Spleen (tissue), 11 donors: ENCODE measurements around the gene GPR89B. TPM values are rescaled to one million over a fixed set of nuclear protein-coding genes. Genes with fewer than 3 reads are reported as not detected.
"Not testable (repeated sequence)": the region's sequence is repeated elsewhere in the genome, so short reads cannot be mapped to it uniquely, and the experiment has no call there.

Experiments used
- DNase-seq: peaks from one replicate; pipeline ENCODE4 v3.0.0-alpha.2; 2020
- H3K27ac ChIP-seq, 8 donors: fragments of 200-600 bp; sonication (generic) in 7 of 8; 1 replicate in 4 of 8; 2 replicates in 4 of 8; pipeline versions ENCODE4 v1.5.0 to v1.8.0; 2016 to 2021; ENCODE audit warnings: inconsistent platforms in 4 of 8, mild to moderate bottlenecking in 4 of 8, moderate library complexity in 1 of 8
- H3K27me3 ChIP-seq, 7 donors: fragments of 200-600 bp; sonication (generic) in 6 of 7; replicated peaks in 1 of 7; 1 replicate in 4 of 7; 2 replicates in 3 of 7; pipeline versions ENCODE4 v1.5.0 to v1.8.0; 2016 to 2021; ENCODE audit warnings: inconsistent platforms in 3 of 7, mild to moderate bottlenecking in 1 of 7
- H3K36me3 ChIP-seq, 6 donors: fragments of 200-600 bp; sonication (generic) in 5 of 6; 1 replicate in 4 of 6; 2 replicates in 2 of 6; pipeline versions ENCODE4 v1.5.0 to v1.8.0; 2016 to 2021; ENCODE audit warnings: inconsistent platforms in 2 of 6
- H3K4me1 ChIP-seq, 6 donors: fragments of 200-600 bp; sonication (generic) in 5 of 6; 1 replicate in 3 of 6; 2 replicates in 3 of 6; pipeline versions ENCODE4 v1.5.0 to v1.8.0; 2016 to 2021; ENCODE audit warnings: inconsistent platforms in 3 of 6
- H3K4me3 ChIP-seq, 8 donors: fragments of 200-600 bp; sonication (generic) in 7 of 8; 1 replicate in 4 of 8; 2 replicates in 4 of 8; pipeline versions ENCODE4 v1.5.0 to v1.8.0; 2016 to 2021; ENCODE audit warnings: inconsistent platforms in 4 of 8, mild to moderate bottlenecking in 4 of 8, moderate library complexity in 2 of 8
- H3K9me3 ChIP-seq, 8 donors: fragments of 200-600 bp; sonication (generic) in 7 of 8; 1 replicate in 4 of 8; 2 replicates in 4 of 8; pipeline versions ENCODE4 v1.5.0 to v1.8.0; 2016 to 2021; ENCODE audit warnings: inconsistent platforms in 4 of 8
- POLR2A ChIP-seq, 3 donors: fragments of 450-650 bp; IDR thresholded peaks; one replicate each; pipeline ENCODE4 v1.5.1; 2017; ENCODE audit warnings: antibody characterized with exemption in 3 of 3, mild to moderate bottlenecking in 1 of 3
- POLR2AphosphoS5 ChIP-seq, 3 donors: sonication (generic); formaldehyde crosslinking; IDR thresholded peaks; one replicate each; pipeline ENCODE4 v1.5.1; 2017; ENCODE audit warnings: antibody characterized with exemption in 3 of 3
- WGBS, 5 donors: extraction: QIAGEN DNeasy Blood & Tissue Kit in 3 of 5; methylation state at CpG; one replicate each; pipeline versions ENCODE4 v1.1.5 to v1.1.7; 2013 to 2018; 5-methylcytosine and 5-hydroxymethylcytosine counted together
- intact Hi-C: fragments of 100-400 bp; cut with DNase I; formaldehyde crosslinking; loops from one replicate; pipeline ENCODE4 v1.15.0; 2023; ENCODE audit warnings: low total_unique reads
- polyA plus RNA-seq, 3 donors: library from polyadenylated mRNA; stranded (reverse); fragments of 200-250 nt; gene quantifications; one replicate each; pipeline ENCODE4 v1.2.1, GENCODE V29; 2013
- total RNA-seq, 7 donors: library from RNA; depleted of rRNA in 3 of 7; stranded (reverse); fragments of >200 nt in 3 of 7; fragmentation: NEBNext Ultra II Directional in 4 of 7; extraction: Animal tissue kit (Norgen Biotek cat#: 25700) in 4 of 7; gene quantifications; one replicate each; pipeline versions ENCODE4 v1.1.0 to v1.2.1, GENCODE V29; 2016 to 2021
- TF ChIP-seq, protein P1 (sequence below), 11 experiments: fragments of 200-600 bp in 7 of 11; fragments of 450-650 bp in 4 of 11; sonication (generic) in 4 of 11; IDR thresholded peaks in 8 of 11; conservative IDR thresholded peaks in 3 of 11; 1 replicate in 7 of 11; 2 replicates in 4 of 11; pipeline versions ENCODE4 v1.4.0 to v1.8.0; 2016 to 2021; ENCODE audit warnings: antibody characterized with exemption in 11 of 11, inconsistent platforms in 4 of 11, mild to moderate bottlenecking in 1 of 11
- donor health status: healthy with polysubstance abuse.
- donor health status: DM: no; HTN: no; CAD: no; lungs with moderate emphysema.
- donor health status: DM: no; HTN: no; CAD: no.
- donor health status: Bipolar disorder and iron deficiency.
- donor health status: healthy.
- donor health status: DM: no; HTN: no; CAD: no.
- donor health status: DM: yes; HTN: yes; CAD: no.

GPR89B gene
- total and polyA plus RNA-seq, 10 donors = 10.4 to 26.5 (median 15.6) TPM

GRCh38 chr1:147924813-147925212 is 3.4 kb upstream of the GPR89B start:
- Histone ChIP-seq H3K4me3 (no peak overlapping the region), H3K36me3 (no peaks in the 10 kb centered on the region), H3K27ac (no peak overlapping the region), H3K27me3 (no peaks in the 10 kb centered on the region), H3K9me3 (no peaks in the 10 kb centered on the region), H3K4me1 (peaks cover 0 to 7% (median 6%) of the 10 kb centered on the region in 6 donors)
- TF ChIP-seq, protein P1, sequence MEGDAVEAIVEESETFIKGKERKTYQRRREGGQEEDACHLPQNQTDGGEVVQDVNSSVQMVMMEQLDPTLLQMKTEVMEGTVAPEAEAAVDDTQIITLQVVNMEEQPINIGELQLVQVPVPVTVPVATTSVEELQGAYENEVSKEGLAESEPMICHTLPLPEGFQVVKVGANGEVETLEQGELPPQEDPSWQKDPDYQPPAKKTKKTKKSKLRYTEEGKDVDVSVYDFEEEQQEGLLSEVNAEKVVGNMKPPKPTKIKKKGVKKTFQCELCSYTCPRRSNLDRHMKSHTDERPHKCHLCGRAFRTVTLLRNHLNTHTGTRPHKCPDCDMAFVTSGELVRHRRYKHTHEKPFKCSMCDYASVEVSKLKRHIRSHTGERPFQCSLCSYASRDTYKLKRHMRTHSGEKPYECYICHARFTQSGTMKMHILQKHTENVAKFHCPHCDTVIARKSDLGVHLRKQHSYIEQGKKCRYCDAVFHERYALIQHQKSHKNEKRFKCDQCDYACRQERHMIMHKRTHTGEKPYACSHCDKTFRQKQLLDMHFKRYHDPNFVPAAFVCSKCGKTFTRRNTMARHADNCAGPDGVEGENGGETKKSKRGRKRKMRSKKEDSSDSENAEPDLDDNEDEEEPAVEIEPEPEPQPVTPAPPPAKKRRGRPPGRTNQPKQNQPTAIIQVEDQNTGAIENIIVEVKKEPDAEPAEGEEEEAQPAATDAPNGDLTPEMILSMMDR (IDR thresholded peaks at IDR 0.05 in 8 of 11, conservative IDR thresholded peaks at IDR 0.05 in 3 of 11) = no peak
- no peak for TF ChIP-seq POLR2AphosphoS5 (IDR thresholded peaks at IDR 0.05)
- no peak for TF ChIP-seq POLR2A (IDR thresholded peaks at IDR 0.05)
- WGBS, 5 donors = 75 to 100% (median 92%) methylated on average over 1 of the region's 1 CpG
- intact Hi-C loops = no loop called here
- no peak for DNase-seq

GRCh38 chr1:147927215-147927614 is 1.0 kb upstream of the GPR89B start:
- DNase-seq, H3K36me3 ChIP-seq, H3K27ac ChIP-seq, intact Hi-C loops, H3K4me3 ChIP-seq, H3K9me3 ChIP-seq, H3K27me3 ChIP-seq: not testable (repeated sequence)
- WGBS, 5 donors = 85 to 100% (median 89%) methylated on average over 2 to 3 of the region's 6 CpGs
- peaks cover 0 to 21% (median 12%) of the 10 kb centered on the region in 6 donors for H3K4me1 ChIP-seq

DNA sequence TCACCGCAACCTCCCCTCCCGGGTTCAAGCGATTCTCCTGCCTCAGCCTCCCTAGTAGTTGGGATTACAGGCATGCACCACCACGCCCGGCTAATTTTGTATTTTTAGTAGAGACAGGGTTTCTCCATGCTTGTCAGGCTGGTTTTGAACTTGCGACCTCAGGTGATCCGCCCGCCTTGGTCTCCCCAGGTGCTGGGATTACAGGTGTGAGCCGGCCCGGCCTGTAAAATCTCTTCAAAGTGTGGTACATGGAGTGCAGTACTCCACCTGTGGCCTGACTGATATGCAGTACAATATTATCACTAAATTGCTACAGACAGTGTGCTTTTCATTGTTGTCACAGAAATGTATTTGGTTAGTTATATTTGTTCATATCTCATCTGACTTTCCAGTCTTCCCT is 531 bp upstream of the GPR89B start:
- H3K27ac ChIP-seq, H3K9me3 ChIP-seq, H3K36me3 ChIP-seq, H3K4me3 ChIP-seq, intact Hi-C loops, H3K27me3 ChIP-seq: not testable (repeated sequence)
- peaks cover 0 to 21% (median 12%) of the 10 kb centered on the region in 6 donors for H3K4me1 ChIP-seq
- 94 to 100% (median 100%) methylated on average over 2 to 7 of the region's 10 CpGs for WGBS, 5 donors
- peak; percentile 75 for DNase-seq

DNA sequence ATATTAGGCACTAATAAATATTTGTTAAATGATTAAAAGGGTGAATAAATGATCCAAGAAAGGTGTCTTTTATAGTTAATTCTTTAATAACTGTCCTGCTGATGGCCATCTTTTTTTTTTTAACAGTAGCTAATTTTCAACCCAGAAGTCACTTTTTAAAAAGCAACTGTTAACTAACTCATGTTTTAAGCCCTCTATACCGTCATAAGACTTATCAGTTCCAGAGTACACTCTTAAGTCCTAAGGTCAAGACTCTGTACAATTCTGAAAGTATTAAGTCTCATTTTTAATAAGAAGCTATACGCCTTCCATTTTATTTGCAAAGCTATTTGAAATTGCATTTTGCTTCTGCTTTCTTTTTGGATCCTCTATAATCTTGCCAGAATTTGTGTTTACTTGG is 2.9 kb downstream of the GPR89B start:
- peaks cover 0 to 21% (median 12%) of the 10 kb centered on the region in 6 donors for H3K4me1 ChIP-seq
- H3K27me3 ChIP-seq, H3K27ac ChIP-seq, DNase-seq, H3K36me3 ChIP-seq, H3K4me3 ChIP-seq, intact Hi-C loops, H3K9me3 ChIP-seq: not testable (repeated sequence)
- 83 to 96% (median 88%) methylated on average over 2 of the region's 2 CpGs for WGBS, 5 donors

DNA sequence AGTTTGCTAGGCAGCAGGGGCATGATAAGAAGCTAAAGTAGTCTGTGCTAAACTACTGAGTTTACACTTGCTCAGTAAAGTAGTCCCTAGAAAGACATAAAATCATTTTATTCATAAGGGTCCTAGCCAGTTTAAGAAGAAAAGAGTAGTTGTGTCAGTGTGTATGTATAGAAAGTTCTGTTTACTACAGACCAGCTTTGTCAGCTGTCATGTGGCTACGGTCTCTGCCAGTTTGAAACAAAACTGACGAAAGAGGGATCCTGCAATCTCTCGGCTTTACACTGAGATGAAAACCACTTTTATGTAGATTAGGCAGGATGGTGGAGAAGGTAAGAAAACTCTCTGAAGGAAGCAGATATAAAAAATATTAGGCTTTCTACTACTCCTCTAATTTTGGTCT is 7.1 kb downstream of the GPR89B start:
- 65 to 92% (median 88%) methylated on average over 3 of the region's 3 CpGs for WGBS, 5 donors
- intact Hi-C loops, H3K9me3 ChIP-seq, H3K27me3 ChIP-seq, H3K27ac ChIP-seq, H3K4me1 ChIP-seq, DNase-seq, H3K4me3 ChIP-seq: not testable (repeated sequence)
- H3K36me3 ChIP-seq = peaks cover 0 to 20% (median 4%) of the 10 kb centered on the region in 6 donors

DNA sequence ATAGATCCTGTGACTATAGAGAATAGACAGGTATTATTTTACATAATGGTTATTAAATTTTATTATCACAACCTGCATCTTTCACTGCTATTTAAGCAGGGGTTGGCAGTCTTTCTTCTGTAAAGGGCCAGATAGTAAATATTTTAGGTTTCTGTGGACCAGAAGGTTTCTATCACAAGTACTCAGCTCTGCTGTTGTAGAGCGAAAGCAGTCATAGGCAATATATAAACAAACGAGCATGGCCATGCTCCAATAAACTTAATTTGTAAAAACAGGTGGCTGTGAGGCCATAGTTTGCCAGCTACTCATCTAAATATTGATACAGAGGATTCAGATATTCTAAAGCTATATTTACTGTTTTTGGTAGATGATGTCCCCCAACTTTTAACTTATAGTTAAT is 12.2 kb downstream of the GPR89B start:
- H3K27me3 ChIP-seq, H3K4me1 ChIP-seq, intact Hi-C loops, DNase-seq, H3K4me3 ChIP-seq, H3K9me3 ChIP-seq, H3K27ac ChIP-seq: not testable (repeated sequence)
- peaks cover 0 to 24% (median 4%) of the 10 kb centered on the region in 6 donors for H3K36me3 ChIP-seq
- WGBS, 5 donors = 91 to 93% (median 92%) methylated on average over 2 of the region's 2 CpGs

DNA sequence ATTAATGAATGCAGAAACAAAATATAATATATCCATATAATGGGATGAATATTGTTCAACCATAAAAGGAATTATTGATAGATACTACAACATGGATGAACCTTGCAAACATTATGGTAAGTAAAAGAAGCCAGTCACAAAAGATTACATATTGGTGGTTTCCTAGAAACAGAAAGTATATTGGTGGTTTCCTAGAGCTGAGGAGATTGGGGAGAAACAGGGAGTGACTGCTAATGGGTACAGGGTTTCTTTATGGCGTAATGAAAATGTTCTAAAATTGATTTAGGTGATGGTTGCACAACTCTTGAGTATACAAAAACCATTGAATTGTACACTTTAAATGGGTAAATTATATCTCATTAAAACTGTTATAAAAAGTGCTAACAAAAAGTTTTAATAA is 14.3 kb downstream of the GPR89B start:
- H3K27me3 ChIP-seq, H3K4me3 ChIP-seq, H3K4me1 ChIP-seq, H3K9me3 ChIP-seq, H3K27ac ChIP-seq, intact Hi-C loops, DNase-seq: not testable (repeated sequence)
- peaks cover 0 to 22% (median 3%) of the 10 kb centered on the region in 6 donors for H3K36me3 ChIP-seq
- no CpG with 5 or more reads among the region's 1 CpG for WGBS, 5 donors

- DNase-seq, H3K9me3 ChIP-seq, H3K4me3 ChIP-seq, H3K36me3 ChIP-seq, H3K4me1 ChIP-seq, H3K27ac ChIP-seq, intact Hi-C loops, H3K27me3 ChIP-seq: not testable (repeated sequence)
- WGBS, 5 donors = 86 to 100% (median 96%) methylated on average over 1 to 33 of the region's 35 CpGs
Observed at GRCh38 chr1:147949517-147949916, 21.3 kb downstream of the GPR89B start.

- H3K36me3 ChIP-seq, DNase-seq, H3K27ac ChIP-seq, H3K4me3 ChIP-seq, H3K27me3 ChIP-seq, H3K9me3 ChIP-seq, intact Hi-C loops, H3K4me1 ChIP-seq: not testable (repeated sequence)
- WGBS, 5 donors = 38 to 67% (median 50%) methylated on average over 1 of the region's 1 CpG
Observed at GRCh38 chr1:147958906-147959305, 30.7 kb downstream of the GPR89B start.

DNA sequence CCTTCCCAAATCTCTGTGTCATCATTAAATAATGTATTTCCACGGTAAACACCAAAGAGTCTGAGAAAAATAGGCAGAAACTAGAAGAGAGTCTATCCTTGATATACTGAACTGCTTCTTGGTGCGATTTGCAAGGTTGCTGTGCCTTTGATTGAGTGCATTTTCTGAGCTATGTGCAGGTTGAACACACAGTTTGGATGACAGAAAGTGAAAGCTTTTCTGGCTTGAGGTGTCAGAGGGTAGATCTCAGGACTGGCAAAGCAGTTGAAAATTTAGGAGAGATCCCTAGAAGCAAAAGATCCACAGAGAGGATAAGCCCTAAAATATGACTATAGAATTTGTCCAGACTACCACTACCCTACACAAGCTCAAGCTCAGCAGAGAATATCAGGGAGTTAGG is 31.5 kb downstream of the GPR89B start:
- H3K36me3 ChIP-seq, DNase-seq, H3K27ac ChIP-seq, H3K4me1 ChIP-seq, H3K27me3 ChIP-seq, intact Hi-C loops, H3K9me3 ChIP-seq, H3K4me3 ChIP-seq: not testable (repeated sequence)
- WGBS, 5 donors = 93 to 96% (median 94%) methylated on average over 2 of the region's 2 CpGs

- no CpG with 5 or more reads among the region's 1 CpG for WGBS, 5 donors
Observed at GRCh38 chr1:147964575-147964974, 36.4 kb downstream of the GPR89B start.

More at GRCh38 chr1:147964575-147964974, 36.4 kb downstream of the GPR89B start:
- H3K4me3 ChIP-seq, H3K9me3 ChIP-seq, intact Hi-C loops, H3K27me3 ChIP-seq, H3K4me1 ChIP-seq, DNase-seq, H3K36me3 ChIP-seq, H3K27ac ChIP-seq: not testable (repeated sequence)
